IMR-90 (cell line): Measurements from ENCODE around the gene FGF2. TPM values are rescaled to one million over a fixed set of nuclear protein-coding genes. Genes with fewer than 3 reads are reported as not detected.
A peak's percentile ranks its signal among the peaks of the same experiment; 100 is the strongest.

ENCODE experiments used
- ATAC-seq: fragments of 200-7000 bp; cut with Tn5 transposase; 2 replicates; pipeline ENCODE4 v1.9.1; 2020; ENCODE audit warnings: low read depth, mild to moderate bottlenecking, moderate library complexity
- BruUV-seq: library from RNA; stranded (reverse); fragments of 400-500 nt; replicated peaks from 2 replicates; lab custom pipeline; 2021; lab: Mats Ljungman, UMichigan
- CTCF ChIA-PET: fragments of 300-600 bp; formaldehyde crosslinking; extraction: SDS; loops from one replicate; lab custom pipeline; 2021; ENCODE audit warnings: antibody characterized with exemption; lab: Yijun Ruan, JAX
- POLR2A ChIA-PET: fragments of 300-600 bp; sonication (Branson Sonifier 250); formaldehyde crosslinking; loops from one replicate; lab custom pipeline; 2022; ENCODE audit warnings: antibody characterized with exemption; ENCODE audit not compliant: unreplicated experiment; lab: Charles Lee
- DNase-seq: peaks from one replicate; pipeline ENCODE4 v3.0.0; 2013
- H2AFZ ChIP-seq: replicated peaks from 2 replicates; pipeline ENCODE3; 2013; ENCODE audit warnings: low read length, mild to moderate bottlenecking; ENCODE audit not compliant: poor library complexity
- H2AK5ac ChIP-seq: 2 replicates; pipeline ENCODE4 v1.6.1; 2013; ENCODE audit warnings: low read depth, low read length, inconsistent platforms
- H2AK9ac ChIP-seq: replicated peaks from 2 replicates; pipeline ENCODE3; 2013; ENCODE audit warnings: mild to moderate bottlenecking, low read depth, low read length, moderate library complexity; ENCODE audit not compliant: poor library complexity
- H2BK120ac ChIP-seq: 2 replicates; pipeline ENCODE4 v1.6.1; 2013; ENCODE audit warnings: low read depth, low read length, inconsistent platforms
- H2BK15ac ChIP-seq: 3 replicates; pipeline ENCODE4 v1.6.1; 2013; ENCODE audit warnings: low read depth, low read length, inconsistent platforms
- H2BK20ac ChIP-seq: 2 replicates; pipeline ENCODE4 v1.6.1; 2013; ENCODE audit warnings: low read depth, mild to moderate bottlenecking, inconsistent platforms, low read length, moderate library complexity
- H2BK5ac ChIP-seq: 2 replicates; pipeline ENCODE4 v1.6.1; 2013; ENCODE audit warnings: mild to moderate bottlenecking, low read depth, low read length, inconsistent platforms; ENCODE audit not compliant: poor library complexity, severe bottlenecking
- H3K14ac ChIP-seq: replicated peaks from 2 replicates; pipeline ENCODE4 v1.6.1; 2013; ENCODE audit warnings: low read depth, low read length, inconsistent platforms
- H3K18ac ChIP-seq: 2 replicates; pipeline ENCODE4 v1.6.1; 2013; ENCODE audit warnings: low read depth, low read length, control low read depth
- H3K23ac ChIP-seq: 2 replicates; pipeline ENCODE4 v1.6.1; 2013; ENCODE audit warnings: low read depth, low read length, inconsistent platforms
- H3K27ac ChIP-seq: 2 replicates; pipeline ENCODE4 v1.5.1; 2013; ENCODE audit warnings: mild to moderate bottlenecking, control low read depth, low read length; ENCODE audit not compliant: insufficient read depth
- H3K27me3 ChIP-seq: 2 replicates; pipeline ENCODE4 v1.6.1; 2013; ENCODE audit warnings: low read length; ENCODE audit not compliant: control insufficient read depth, insufficient read depth
- H3K36me3 ChIP-seq: 2 replicates; pipeline ENCODE4 v1.6.1; 2013; ENCODE audit warnings: low read length, mixed read lengths; ENCODE audit not compliant: control insufficient read depth, insufficient read depth
- H3K4ac ChIP-seq: 2 replicates; pipeline ENCODE4 v1.6.1; 2013; ENCODE audit warnings: low read depth, low read length, inconsistent platforms
- H3K4me1 ChIP-seq: 2 replicates; pipeline ENCODE4 v1.6.1; 2013; ENCODE audit warnings: low read length, mixed read lengths; ENCODE audit not compliant: control insufficient read depth, insufficient read depth
- H3K4me2 ChIP-seq: 2 replicates; pipeline ENCODE4 v1.6.1; 2013; ENCODE audit warnings: low read depth, mild to moderate bottlenecking, control low read depth, low read length, moderate library complexity
- H3K4me3 ChIP-seq: 2 replicates; pipeline ENCODE4 v1.5.1; 2013; ENCODE audit warnings: low read depth, mild to moderate bottlenecking, control low read depth, low read length, moderate library complexity; ENCODE audit not compliant: insufficient read depth
- H3K56ac ChIP-seq: 2 replicates; pipeline ENCODE4 v1.6.1; 2013; ENCODE audit warnings: low read length, inconsistent platforms; ENCODE audit not compliant: insufficient read depth; ENCODE audit errors: extremely low read depth
- H3K79me1 ChIP-seq, 2 experiments: 2 replicates each; pipeline ENCODE4 v1.6.1; 2013; ENCODE audit warnings: low read length in 2 of 2, inconsistent platforms in 1 of 2, low read depth in 1 of 2
- H3K9ac ChIP-seq: 2 replicates; pipeline ENCODE4 v1.6.1; 2013; ENCODE audit warnings: low read depth, low read length, control low read depth
- H3K9me1 ChIP-seq: 2 replicates; pipeline ENCODE4 v1.6.1; 2013; ENCODE audit warnings: low read length, inconsistent platforms; ENCODE audit not compliant: insufficient read depth
- H3K9me3 ChIP-seq: 2 replicates; pipeline ENCODE4 v1.6.1; 2013; ENCODE audit warnings: low read length; ENCODE audit not compliant: control insufficient read depth, insufficient read depth
- H4K20me1 ChIP-seq: 2 replicates; pipeline ENCODE4 v1.6.1; 2013; ENCODE audit warnings: low read length, inconsistent platforms; ENCODE audit not compliant: insufficient read depth
- H4K5ac ChIP-seq: 2 replicates; pipeline ENCODE4 v1.6.1; 2013; ENCODE audit warnings: mild to moderate bottlenecking, low read depth, low read length, control low read depth
- H4K8ac ChIP-seq, 2 experiments: 2 replicates each; pipeline ENCODE4 v1.6.1; 2013; ENCODE audit warnings: low read depth in 2 of 2, low read length in 2 of 2, control low read depth in 1 of 2, inconsistent platforms in 1 of 2
- H4K91ac ChIP-seq: 2 replicates; pipeline ENCODE4 v1.6.1; 2013; ENCODE audit warnings: low read depth, low read length, inconsistent platforms; ENCODE audit not compliant: insufficient read depth
- CEBPB ChIP-seq: IDR thresholded peaks from 2 replicates; pipeline ENCODE4 v1.6.1; 2012; ENCODE audit warnings: low read depth, low read length, improper control_type of control experiment
- CHD1 ChIP-seq: IDR thresholded peaks from 2 replicates; pipeline ENCODE4 v1.6.1; 2012; ENCODE audit warnings: low read depth, low read length, improper control_type of control experiment
- ELK1 ChIP-seq: fragments of 150-350 bp; IDR thresholded peaks from 2 replicates; pipeline ENCODE4 v1.6.1; 2016; ENCODE audit warnings: low read depth, mild to moderate bottlenecking, low read length, moderate library complexity, borderline replicate concordance
- FOS ChIP-seq: fragments of 150-350 bp; IDR thresholded peaks from 2 replicates; pipeline ENCODE4 v1.6.1; 2016; ENCODE audit warnings: low read depth, low read length
- MAFK ChIP-seq: IDR thresholded peaks from 2 replicates; pipeline ENCODE4 v1.6.1; 2012; ENCODE audit warnings: low read depth, low read length, improper control_type of control experiment
- MAZ ChIP-seq: IDR thresholded peaks from 2 replicates; pipeline ENCODE4 v1.6.1; 2012; ENCODE audit warnings: low read depth, mild to moderate bottlenecking, low read length, improper control_type of control experiment, moderate library complexity, borderline replicate concordance
- MXI1 ChIP-seq: IDR thresholded peaks from 2 replicates; pipeline ENCODE4 v1.6.1; 2012; ENCODE audit warnings: low read depth, mild to moderate bottlenecking, low read length, moderate library complexity, borderline replicate concordance
- NFE2L2 ChIP-seq: fragments of 150-350 bp; IDR thresholded peaks from 2 replicates; pipeline ENCODE4 v1.6.1; 2016; ENCODE audit warnings: low read depth, mild to moderate bottlenecking, low read length
- POLR2A ChIP-seq: IDR thresholded peaks from 2 replicates; pipeline ENCODE4 v1.6.1; 2012; ENCODE audit warnings: mild to moderate bottlenecking, low read depth, low read length
- RAD21 ChIP-seq: IDR thresholded peaks from 2 replicates; pipeline ENCODE4 v1.6.1; 2012; ENCODE audit warnings: low read length, improper control_type of control experiment
- RCOR1 ChIP-seq: IDR thresholded peaks from 2 replicates; pipeline ENCODE4 v1.6.1; 2012; ENCODE audit warnings: mild to moderate bottlenecking, low read length, improper control_type of control experiment; ENCODE audit not compliant: insufficient replicate concordance
- SMC3 ChIP-seq: fragments of 150-350 bp; IDR thresholded peaks from 2 replicates; pipeline ENCODE4 v1.6.1; 2016; ENCODE audit warnings: low read depth, mild to moderate bottlenecking, antibody characterized with exemption, low read length, moderate library complexity
- USF2 ChIP-seq: fragments of 150-350 bp; IDR thresholded peaks from 2 replicates; pipeline ENCODE4 v1.6.1; 2017; ENCODE audit warnings: mild to moderate bottlenecking, antibody characterized with exemption, low read length, low read depth
- WGBS, 2 experiments: methylation state at CpG; one replicate each; pipeline versions ENCODE4 v1.1.5 to v1.1.7; 2013; ENCODE audit warnings: missing lambda C conversion rate in 2 of 2; ENCODE audit not compliant: insufficient read length in 1 of 2; ENCODE audit errors: extremely low coverage in 2 of 2; 5-methylcytosine and 5-hydroxymethylcytosine counted together
- dilution Hi-C: fragments of 300-500 bp; cut with HindIII; formaldehyde crosslinking; loops from one replicate; pipeline ENCODE4 v1.14.3; 2018; ENCODE audit warnings: low sequenced_read_pairs; ENCODE audit not compliant: unreplicated experiment
- in situ Hi-C: fragments of 300-500 bp; cut with MboI; formaldehyde crosslinking; loops from 3 replicates; pipeline ENCODE4 v1.14.3; 2019; ENCODE audit warnings: low sequenced_read_pairs, inconsistent platforms, mixed read lengths
- intact Hi-C: fragments of 100-400 bp; cut with micrococcal nuclease; formaldehyde crosslinking; loops from 2 replicates; pipeline ENCODE4 v1.10.0; 2022
- polyA plus RNA-seq, 3 experiments: library from polyadenylated mRNA; depleted of rRNA; stranded (reverse); fragments of >200 nt; gene quantifications; 2 replicates each; pipeline ENCODE4 v1.2.3, GENCODE V29; 2012; ENCODE audit warnings: low replicate concordance in 1 of 3
- total RNA-seq: library from RNA; depleted of rRNA; stranded (reverse); fragments of >200 nt; gene quantifications from 2 replicates; pipeline ENCODE4 v1.2.3, GENCODE V29; 2012
- TF ChIP-seq, protein P1 (sequence below): conservative IDR thresholded peaks from 2 replicates; pipeline ENCODE4 v1.5.1; 2012; ENCODE audit warnings: mild to moderate bottlenecking, low read depth, low read length, improper control_type of control experiment

Gene FGF2
- total and polyA plus RNA-seq, 2 of the 4 experiments (the other 2 are of a cell fraction) = 12.9 to 27.1 TPM

DNA sequence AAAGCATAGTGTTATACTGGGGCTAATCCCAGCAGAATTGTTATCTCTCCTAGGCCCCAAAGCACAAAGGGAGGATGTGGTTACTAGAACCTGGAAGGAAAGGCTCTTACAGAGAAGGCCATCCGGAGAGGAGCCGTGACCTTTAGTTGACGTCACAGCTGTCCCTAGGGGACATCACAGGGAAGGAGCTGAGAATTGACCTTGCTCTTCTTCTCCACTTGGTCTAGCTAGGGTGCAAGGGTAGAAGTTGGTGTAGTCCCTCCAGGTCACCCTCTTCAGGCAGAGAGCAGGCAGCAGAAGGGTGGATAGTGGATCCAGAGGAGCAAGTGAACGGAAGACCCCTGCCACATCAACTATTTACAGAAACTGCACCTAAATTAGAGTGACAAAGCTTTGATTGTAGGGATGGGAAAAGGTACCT lies 22.8 kb upstream of the FGF2 start:
- Histone ChIP-seq H3K18ac (peak overlapping the region; percentile 4; the same call in 1 of the 2 replicates), H4K91ac (peak overlapping the region; percentile 28; the same call in 1 of the 2 replicates), H2BK15ac (peak overlapping the region; percentile 15; the same call in 2 of the 3 replicates), H3K4ac (0 out of 2 replicates have a peak overlapping the region, but pooled peaks have one; percentile 30), H3K4me1 (peaks cover 2% of the 10 kb centered on the region; the same call in 1 of the 2 replicates), H2BK5ac (no peak overlapping the region), H4K5ac (peak overlapping the region; percentile 62; the same call in 1 of the 2 replicates), H3K4me3 (no peak overlapping the region), H3K79me1 (no peaks in the 10 kb centered on the region), H3K23ac (no peak overlapping the region), H2BK120ac (peak overlapping the region; percentile 68), H3K27ac (no peak overlapping the region), H3K27me3 (no peaks in the 10 kb centered on the region), H4K8ac (no peak overlapping the region), H3K36me3 (no peaks in the 10 kb centered on the region), H2BK20ac (peak overlapping the region; percentile 18; the same call in 1 of the 2 replicates), H3K9me1 (peaks cover 2% of the 10 kb centered on the region; the same call in 1 of the 2 replicates), H3K9me3 (no peaks in the 10 kb centered on the region), H4K20me1 (no peaks in the 10 kb centered on the region), H2AK5ac (peak overlapping the region; percentile 23), H3K4me2 (no peak overlapping the region), H3K56ac (no peak overlapping the region), H3K14ac (peak overlapping the region; percentile 59; the same call in 1 of the 2 replicates), H3K9ac (no peak overlapping the region), H2AK9ac (no peak overlapping the region), H2AFZ (peak overlapping the region; percentile 34)
- dilution Hi-C loops (no loop called here), in situ Hi-C loops (no loop called here), intact Hi-C loops (no loop called here)
- CTCF ChIA-PET = no interaction called here
- no TSS peak for BruUV-seq
- POLR2A ChIA-PET = no interaction called here
- ATAC-seq = no peak
- WGBS, 2 experiments = no CpG with 5 or more reads among the region's 4 CpGs
- TF ChIP-seq MAZ (no peak), USF2 (no peak), NFE2L2 (no peak), SMC3 (no peak), ELK1 (no peak), MAFK (no peak), RAD21 (no peak), RCOR1 (no peak), CEBPB (no peak), POLR2A (no peak), MXI1 (no peak), CHD1 (no peak), FOS (no peak)
- TF ChIP-seq, protein P1, sequence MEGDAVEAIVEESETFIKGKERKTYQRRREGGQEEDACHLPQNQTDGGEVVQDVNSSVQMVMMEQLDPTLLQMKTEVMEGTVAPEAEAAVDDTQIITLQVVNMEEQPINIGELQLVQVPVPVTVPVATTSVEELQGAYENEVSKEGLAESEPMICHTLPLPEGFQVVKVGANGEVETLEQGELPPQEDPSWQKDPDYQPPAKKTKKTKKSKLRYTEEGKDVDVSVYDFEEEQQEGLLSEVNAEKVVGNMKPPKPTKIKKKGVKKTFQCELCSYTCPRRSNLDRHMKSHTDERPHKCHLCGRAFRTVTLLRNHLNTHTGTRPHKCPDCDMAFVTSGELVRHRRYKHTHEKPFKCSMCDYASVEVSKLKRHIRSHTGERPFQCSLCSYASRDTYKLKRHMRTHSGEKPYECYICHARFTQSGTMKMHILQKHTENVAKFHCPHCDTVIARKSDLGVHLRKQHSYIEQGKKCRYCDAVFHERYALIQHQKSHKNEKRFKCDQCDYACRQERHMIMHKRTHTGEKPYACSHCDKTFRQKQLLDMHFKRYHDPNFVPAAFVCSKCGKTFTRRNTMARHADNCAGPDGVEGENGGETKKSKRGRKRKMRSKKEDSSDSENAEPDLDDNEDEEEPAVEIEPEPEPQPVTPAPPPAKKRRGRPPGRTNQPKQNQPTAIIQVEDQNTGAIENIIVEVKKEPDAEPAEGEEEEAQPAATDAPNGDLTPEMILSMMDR = no peak
- DNase-seq = no peak
